Stimulated activated CD4-positive, alpha-beta T cell treated with anti-CD3 and anti-CD28 coated beads, TNF-alpha, amount 100 ng/mL, for 1 hour (primary cell): Measurements from ENCODE around the gene GARRE1.
A peak's percentile ranks its signal among the peaks of the same experiment; 100 is the strongest.
"Not testable (repeated sequence)": the region's sequence is repeated elsewhere in the genome, so short reads cannot be mapped to it uniquely, and the experiment has no call there.

ENCODE experiments used
- DNase-seq, 3 donors: peaks; one replicate each; pipeline ENCODE4 v3.0.0-alpha.2; 2020; ENCODE audit warnings: low read depth in 3 of 3, low spot score in 1 of 3

The GARRE1 gene

GRCh38 chr19:34230820-34231219 is 23.5 kb upstream of the GARRE1 start:
- no peak for DNase-seq

- no peak for DNase-seq
These were observed 22.9 kb upstream of the GARRE1 start for GRCh38 chr19:34231439-34231838.

- no peak for DNase-seq
These were observed 21.5 kb upstream of the GARRE1 start for GRCh38 chr19:34232566-34233481.

- no peak for DNase-seq
These were observed 18.9 kb upstream of the GARRE1 start for GRCh38 chr19:34235425-34235940.

GRCh38 chr19:34236035-34236987 is 18.0 kb upstream of the GARRE1 start:
- no peak for DNase-seq

GRCh38 chr19:34237283-34237682 is 17.1 kb upstream of the GARRE1 start:
- no peak for DNase-seq

- DNase-seq = no peak
These were observed 16.4 kb upstream of the GARRE1 start for GRCh38 chr19:34237939-34238338.

GRCh38 chr19:34241513-34242337 is 12.6 kb upstream of the GARRE1 start:
- DNase-seq = no peak

GRCh38 chr19:34243138-34243875 is 11.0 kb upstream of the GARRE1 start:
- not testable (repeated sequence) for DNase-seq

- DNase-seq = no peak
These were observed 10.3 kb upstream of the GARRE1 start for GRCh38 chr19:34243876-34244578.

GRCh38 chr19:34244611-34245299 is 9.6 kb upstream of the GARRE1 start:
- DNase-seq = no peak

- DNase-seq = no peak
These were observed 8.0 kb upstream of the GARRE1 start for GRCh38 chr19:34246340-34246739.

GRCh38 chr19:34248941-34249340 is 5.4 kb upstream of the GARRE1 start:
- no peak for DNase-seq

GRCh38 chr19:34253167-34253566 is 1.2 kb upstream of the GARRE1 start:
- not testable (repeated sequence) for DNase-seq

- not testable (repeated sequence) for DNase-seq
These were observed 691 bp upstream of the GARRE1 start for GRCh38 chr19:34253681-34254045.

GRCh38 chr19:34254698-34255432 is 511 bp downstream of the GARRE1 start:
- peak in 1 of 3 donors; percentile 8 for DNase-seq

GRCh38 chr19:34255546-34255945 is 1.2 kb downstream of the GARRE1 start:
- no peak for DNase-seq
